Measurements from ENCODE around the gene GPR137. TPM values are rescaled to one million over a fixed set of nuclear protein-coding genes. Genes with fewer than 3 reads are reported as not detected.
A peak's percentile ranks its signal among the peaks of the same experiment; 100 is the strongest.

The GPR137 gene
- total RNA-seq, 4 donors from 2014 or later: 17.8 to 30.0 (median 19.7) TPM

DNA sequence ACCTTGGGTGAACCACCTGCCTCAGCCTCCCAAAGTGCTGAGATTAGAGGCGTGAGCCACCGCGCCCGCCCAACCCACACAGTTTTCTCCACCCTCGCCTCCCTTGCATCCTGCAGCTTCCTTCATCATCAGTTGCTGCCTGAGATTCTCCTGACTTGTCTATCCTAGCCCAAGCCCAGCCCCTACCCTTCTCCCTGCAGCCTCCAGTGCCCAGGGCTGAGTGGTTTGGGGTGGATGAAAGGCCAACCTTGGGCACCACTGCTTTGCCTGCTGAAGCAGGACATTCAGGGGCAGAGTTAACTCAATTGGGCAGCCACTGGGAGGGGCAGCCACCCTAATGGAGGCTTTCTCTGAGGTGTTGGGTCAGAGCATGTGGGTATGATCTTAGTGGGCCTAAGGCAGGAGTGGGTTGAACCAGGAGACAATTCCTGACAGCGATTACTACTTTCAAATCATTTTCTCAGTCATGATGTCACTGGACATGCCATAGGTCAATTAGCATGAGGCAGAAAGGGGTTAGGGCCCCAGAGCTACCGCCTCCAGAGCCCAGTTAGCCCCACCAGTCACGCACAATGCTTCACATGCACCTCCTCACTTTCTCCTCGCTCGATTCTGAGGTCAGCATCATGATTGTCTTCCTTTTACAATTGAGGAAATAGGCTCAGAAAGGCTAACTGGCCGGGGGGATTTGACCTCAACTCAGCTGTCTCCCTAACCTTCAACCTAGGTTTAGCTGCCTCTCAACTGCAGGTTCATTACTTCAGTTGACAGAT, 45.8 kb upstream of the GPR137 start:
- TF ChIP-seq POLR2A (IDR thresholded peaks at IDR 0.05) (no peak), POLR2AphosphoS5 (IDR thresholded peaks at IDR 0.05) (no peak), EP300 (IDR thresholded peaks at IDR 0.05) (no peak)
- TF ChIP-seq, protein P1, sequence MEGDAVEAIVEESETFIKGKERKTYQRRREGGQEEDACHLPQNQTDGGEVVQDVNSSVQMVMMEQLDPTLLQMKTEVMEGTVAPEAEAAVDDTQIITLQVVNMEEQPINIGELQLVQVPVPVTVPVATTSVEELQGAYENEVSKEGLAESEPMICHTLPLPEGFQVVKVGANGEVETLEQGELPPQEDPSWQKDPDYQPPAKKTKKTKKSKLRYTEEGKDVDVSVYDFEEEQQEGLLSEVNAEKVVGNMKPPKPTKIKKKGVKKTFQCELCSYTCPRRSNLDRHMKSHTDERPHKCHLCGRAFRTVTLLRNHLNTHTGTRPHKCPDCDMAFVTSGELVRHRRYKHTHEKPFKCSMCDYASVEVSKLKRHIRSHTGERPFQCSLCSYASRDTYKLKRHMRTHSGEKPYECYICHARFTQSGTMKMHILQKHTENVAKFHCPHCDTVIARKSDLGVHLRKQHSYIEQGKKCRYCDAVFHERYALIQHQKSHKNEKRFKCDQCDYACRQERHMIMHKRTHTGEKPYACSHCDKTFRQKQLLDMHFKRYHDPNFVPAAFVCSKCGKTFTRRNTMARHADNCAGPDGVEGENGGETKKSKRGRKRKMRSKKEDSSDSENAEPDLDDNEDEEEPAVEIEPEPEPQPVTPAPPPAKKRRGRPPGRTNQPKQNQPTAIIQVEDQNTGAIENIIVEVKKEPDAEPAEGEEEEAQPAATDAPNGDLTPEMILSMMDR (IDR thresholded peaks at IDR 0.05): no peak
- peak overlapping the region; percentile 97 for H3K27ac ChIP-seq
- no peaks in the 10 kb centered on the region for H3K9me3 ChIP-seq
- peaks cover 32% of the 10 kb centered on the region for H3K36me3 ChIP-seq
- no peaks in the 10 kb centered on the region for H3K27me3 ChIP-seq
- no peak for DNase-seq (ENCODE audit: low spot score in 2 of 2)
- 84% methylated on average over 10 of the region's 11 CpGs for WGBS
- peaks cover 82% of the 10 kb centered on the region for H3K4me1 ChIP-seq
- H3K4me3 ChIP-seq: peak overlapping the region; percentile 84

DNA sequence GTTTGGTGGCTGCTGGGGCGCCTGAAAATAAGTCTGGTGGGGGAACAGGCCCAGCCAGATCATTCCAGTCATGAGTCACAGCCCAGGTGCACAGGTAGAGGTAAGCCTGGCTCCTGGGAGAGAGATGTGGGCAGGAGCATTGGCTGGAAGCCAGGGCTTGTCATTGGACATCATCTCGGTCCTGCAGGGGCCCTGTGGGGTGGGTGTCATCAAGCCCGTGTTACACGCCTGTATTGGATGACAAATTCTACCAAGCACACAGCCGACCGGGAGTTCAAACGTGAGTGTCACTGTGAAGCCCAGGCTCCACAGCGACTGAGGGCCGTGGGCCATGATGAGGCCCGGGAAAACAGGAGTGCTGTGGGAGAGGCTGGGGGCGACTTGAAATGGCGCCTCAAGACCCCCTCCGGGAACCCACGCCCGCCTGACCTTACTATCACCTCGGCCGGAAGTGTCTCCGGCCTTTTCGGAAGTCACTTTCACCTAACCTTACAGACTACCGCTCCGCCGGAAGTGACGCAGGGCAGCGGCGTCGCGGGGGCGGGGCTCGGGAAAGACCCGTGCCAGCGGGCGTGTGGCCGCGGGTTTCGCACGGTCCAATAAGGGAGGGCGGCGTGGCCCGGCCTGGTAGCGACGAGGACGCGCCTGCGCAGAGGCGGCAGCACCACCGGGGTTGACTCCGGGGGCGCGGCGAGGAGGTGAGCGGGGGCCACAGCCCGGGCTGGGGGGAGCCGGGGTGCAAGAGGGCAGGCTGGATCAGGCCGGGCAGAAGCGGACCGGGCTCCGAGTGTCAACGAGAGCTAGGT, 45.0 kb upstream of the GPR137 start, which contains the start of gene FKBP2:
Gene FKBP2, plus strand, starts transcription at position 661 of the 806 bp plus-strand sequence. CDS start 1,293 bp downstream, outside the sequence.
- peak; percentile 98 for DNase-seq (ENCODE audit: low spot score in 2 of 2)
- H3K27me3 ChIP-seq: no peaks in the 10 kb centered on the region
- H3K9me3 ChIP-seq: no peaks in the 10 kb centered on the region
- peaks cover 32% of the 10 kb centered on the region for H3K36me3 ChIP-seq
- peak within 1 kb of the TSS; percentile 97 for H3K27ac ChIP-seq
- H3K4me1 ChIP-seq: peaks cover 82% of the 10 kb centered on the region
- TF ChIP-seq POLR2A (IDR thresholded peaks at IDR 0.05): peak; percentile 61 to 86
- TF ChIP-seq POLR2AphosphoS5 (IDR thresholded peaks at IDR 0.05): peak in 2 of 3 donors; percentile 36 to 97
- TF ChIP-seq, protein P1 (IDR thresholded peaks at IDR 0.05): no peak
- TF ChIP-seq EP300 (IDR thresholded peaks at IDR 0.05): no peak
- 2% methylated on average over 16 of the region's 58 CpGs for WGBS
- peak within 1 kb of the TSS; percentile 84 for H3K4me3 ChIP-seq

DNA sequence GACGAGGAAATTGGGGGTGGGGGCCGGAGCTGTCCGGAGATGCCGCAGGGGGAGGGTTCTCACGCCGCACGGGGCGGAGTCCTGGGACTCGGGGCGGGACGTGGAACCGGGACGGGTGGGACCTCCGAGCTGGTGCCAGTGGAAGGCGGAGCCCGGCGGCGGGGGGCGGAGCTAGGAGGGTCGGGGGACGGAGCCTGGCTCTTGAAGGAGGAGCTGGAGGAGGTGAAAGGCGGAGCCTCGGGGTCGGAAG, 44.5 kb upstream of the GPR137 start:
- no peaks in the 10 kb centered on the region for H3K27me3 ChIP-seq
- WGBS: 0% methylated on average over 1 of the region's 24 CpGs

DNA sequence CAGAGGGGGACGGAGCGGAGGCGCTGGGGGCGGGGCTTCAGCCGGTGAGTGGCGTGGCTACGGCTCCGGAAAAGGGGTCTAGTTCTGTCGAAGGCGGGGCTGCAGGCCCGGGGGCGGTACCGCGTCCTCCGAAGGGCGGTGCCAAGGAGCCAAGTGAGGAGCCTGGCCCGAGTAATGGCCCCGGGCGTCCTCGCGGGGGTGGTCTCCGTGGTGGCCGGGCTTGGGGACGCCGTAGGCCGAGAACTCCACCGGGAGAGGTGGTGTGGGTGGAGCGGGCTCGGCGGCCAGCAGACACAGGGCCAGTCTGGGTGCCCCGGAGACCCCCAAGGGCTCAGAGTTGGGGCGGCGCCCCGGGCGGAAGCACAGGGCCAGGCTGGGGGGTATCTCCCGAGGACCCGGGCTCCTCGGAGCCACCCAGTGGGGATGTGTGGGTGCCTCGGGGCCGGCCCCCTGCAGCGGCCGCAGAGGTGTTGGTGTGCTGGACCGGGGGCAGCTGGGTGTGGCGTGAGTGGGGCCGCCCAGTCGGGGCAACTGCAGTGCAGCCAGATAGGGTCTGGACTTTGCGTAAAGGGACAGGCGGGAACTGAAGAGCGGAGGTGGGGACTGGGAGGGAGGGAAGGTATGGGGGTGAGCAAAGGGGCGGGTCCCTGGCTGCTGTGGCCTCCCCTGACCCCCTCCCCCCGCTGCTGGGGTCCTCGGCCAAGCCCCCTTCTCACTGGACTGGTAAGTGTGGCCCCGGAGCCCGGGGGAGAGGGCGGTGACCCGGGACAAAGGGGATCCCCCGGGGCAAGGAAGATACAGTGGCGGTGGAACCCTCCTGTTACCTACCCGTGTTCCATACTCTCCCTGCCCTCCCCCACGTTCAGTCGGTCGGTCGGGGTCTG, 43.9 kb upstream of the GPR137 start:
- 0% methylated on average over 20 of the region's 63 CpGs for WGBS
- peaks cover 80% of the 10 kb centered on the region for H3K4me1 ChIP-seq
- DNase-seq (ENCODE audit: low spot score in 2 of 2): peak in 1 of 2 donors; percentile 86

More for the DNA sequence above, 44.5 kb upstream of the GPR137 start:
- peaks cover 82% of the 10 kb centered on the region for H3K4me1 ChIP-seq
- no peak for TF ChIP-seq EP300 (IDR thresholded peaks at IDR 0.05)
- TF ChIP-seq POLR2A (IDR thresholded peaks at IDR 0.05): no peak
- no peak for TF ChIP-seq POLR2AphosphoS5 (IDR thresholded peaks at IDR 0.05)
- TF ChIP-seq, protein P1 (IDR thresholded peaks at IDR 0.05): no peak
- DNase-seq (ENCODE audit: low spot score in 2 of 2): peak; percentile 100
- H3K36me3 ChIP-seq: peaks cover 32% of the 10 kb centered on the region
- no peaks in the 10 kb centered on the region for H3K9me3 ChIP-seq
- peak overlapping the region; percentile 84 for H3K4me3 ChIP-seq
- H3K27ac ChIP-seq: peak overlapping the region; percentile 97

More for the DNA sequence above, 43.9 kb upstream of the GPR137 start:
- TF ChIP-seq EP300 (IDR thresholded peaks at IDR 0.05): no peak
- TF ChIP-seq, protein P1 (IDR thresholded peaks at IDR 0.05): no peak
- TF ChIP-seq POLR2AphosphoS5 (IDR thresholded peaks at IDR 0.05): peak in 1 of 3 donors; percentile 25
- TF ChIP-seq POLR2A (IDR thresholded peaks at IDR 0.05): no peak
- H3K36me3 ChIP-seq: peaks cover 32% of the 10 kb centered on the region
- H3K27ac ChIP-seq: peak overlapping the region; percentile 97
- H3K9me3 ChIP-seq: no peaks in the 10 kb centered on the region
- H3K27me3 ChIP-seq: no peaks in the 10 kb centered on the region
- H3K4me3 ChIP-seq: peak overlapping the region; percentile 84

Measured in suprapubic skin (tissue), 4 donors.